ENCODE results near the gene ALDH1B1. TPM values are rescaled to one million over a fixed set of nuclear protein-coding genes. Genes with fewer than 3 reads are reported as not detected.

ALDH1B1 gene
- total RNA-seq, 1 experiment from 2014 or later, result 13.3 TPM

DNA sequence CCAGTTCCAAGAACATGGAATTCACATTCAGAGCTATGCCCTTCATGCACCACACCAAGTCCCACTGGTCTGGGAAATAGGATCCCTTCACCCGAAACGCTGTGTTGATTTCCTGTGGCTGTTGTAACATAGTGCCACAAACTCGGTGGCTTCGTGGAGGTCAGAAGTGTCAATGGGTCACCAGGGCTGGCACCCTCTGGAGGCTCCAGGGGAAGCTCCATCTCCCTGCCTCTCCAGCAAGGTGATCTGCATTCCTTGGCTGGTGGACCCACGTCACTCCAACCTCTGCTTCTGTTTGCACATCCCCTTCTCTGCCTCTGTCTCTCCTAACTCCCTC is 28.9 kb upstream of the ALDH1B1 start:
- intact Hi-C loops (cut with micrococcal nuclease; ENCODE audit: unreplicated experiment), result no loop called here
- BruUV-seq (replicated peaks), result no TSS peak
- H3K4me1 Mint-ChIP-seq (ENCODE audit: low read depth, unreplicated experiment), result peaks cover 8% of the 10 kb centered on the region

GRCh38 chr9:38367898-38368297 is 24.6 kb upstream of the ALDH1B1 start:
- no peaks in the 10 kb centered on the region for H3K36me3 Mint-ChIP-seq (ENCODE audit: insufficient read depth, unreplicated experiment)
- BruUV-seq (replicated peaks), result no TSS peak

More for the DNA sequence above, 28.9 kb upstream of the ALDH1B1 start:
- no peak overlapping the region for H3K27ac Mint-ChIP-seq (ENCODE audit: unreplicated experiment)
- no peaks in the 10 kb centered on the region for H3K36me3 Mint-ChIP-seq (ENCODE audit: insufficient read depth, unreplicated experiment)
- no peak for TF ChIP-seq CTCF (IDR thresholded peaks at IDR 0.05; ENCODE audit: unreplicated experiment)
- H3K4me3 Mint-ChIP-seq (ENCODE audit: low read depth, unreplicated experiment), result no peak overlapping the region
- H3K27me3 Mint-ChIP-seq (ENCODE audit: unreplicated experiment), result no peaks in the 10 kb centered on the region
- H3K9me3 Mint-ChIP-seq (ENCODE audit: low read depth, unreplicated experiment), result no peaks in the 10 kb centered on the region
- CTCF ChIA-PET, result no interaction called here
- DNase-seq, result no peak

GRCh38 chr9:38368731-38369130 is 23.8 kb upstream of the ALDH1B1 start:
- no peak for TF ChIP-seq CTCF (IDR thresholded peaks at IDR 0.05; ENCODE audit: unreplicated experiment)
- CTCF ChIA-PET, result no interaction called here
- intact Hi-C loops (cut with micrococcal nuclease; ENCODE audit: unreplicated experiment), result no loop called here
- DNase-seq, result no peak
- no peaks in the 10 kb centered on the region for H3K27me3 Mint-ChIP-seq (ENCODE audit: unreplicated experiment)
- H3K36me3 Mint-ChIP-seq (ENCODE audit: insufficient read depth, unreplicated experiment), result no peaks in the 10 kb centered on the region
- no peak overlapping the region for H3K27ac Mint-ChIP-seq (ENCODE audit: unreplicated experiment)
- H3K9me3 Mint-ChIP-seq (ENCODE audit: low read depth, unreplicated experiment), result no peaks in the 10 kb centered on the region
- H3K4me3 Mint-ChIP-seq (ENCODE audit: low read depth, unreplicated experiment), result no peak overlapping the region
- BruUV-seq (replicated peaks), result no TSS peak
- H3K4me1 Mint-ChIP-seq (ENCODE audit: low read depth, unreplicated experiment), result no peaks in the 10 kb centered on the region

More at GRCh38 chr9:38367898-38368297, 24.6 kb upstream of the ALDH1B1 start:
- intact Hi-C loops (cut with micrococcal nuclease; ENCODE audit: unreplicated experiment), result no loop called here
- H3K27me3 Mint-ChIP-seq (ENCODE audit: unreplicated experiment), result no peaks in the 10 kb centered on the region
- CTCF ChIA-PET, result interaction anchor here (0.6 kb wide), 1 partner anchor 16 kb away, joined by 3 read pairs; no protein-coding TSS in a partner anchor
- no peak for TF ChIP-seq CTCF (IDR thresholded peaks at IDR 0.05; ENCODE audit: unreplicated experiment)
- no peaks in the 10 kb centered on the region for H3K9me3 Mint-ChIP-seq (ENCODE audit: low read depth, unreplicated experiment)
- peaks cover 7% of the 10 kb centered on the region for H3K4me1 Mint-ChIP-seq (ENCODE audit: low read depth, unreplicated experiment)
- H3K4me3 Mint-ChIP-seq (ENCODE audit: low read depth, unreplicated experiment), result no peak overlapping the region
- no peak overlapping the region for H3K27ac Mint-ChIP-seq (ENCODE audit: unreplicated experiment)
- DNase-seq, result no peak

DNA sequence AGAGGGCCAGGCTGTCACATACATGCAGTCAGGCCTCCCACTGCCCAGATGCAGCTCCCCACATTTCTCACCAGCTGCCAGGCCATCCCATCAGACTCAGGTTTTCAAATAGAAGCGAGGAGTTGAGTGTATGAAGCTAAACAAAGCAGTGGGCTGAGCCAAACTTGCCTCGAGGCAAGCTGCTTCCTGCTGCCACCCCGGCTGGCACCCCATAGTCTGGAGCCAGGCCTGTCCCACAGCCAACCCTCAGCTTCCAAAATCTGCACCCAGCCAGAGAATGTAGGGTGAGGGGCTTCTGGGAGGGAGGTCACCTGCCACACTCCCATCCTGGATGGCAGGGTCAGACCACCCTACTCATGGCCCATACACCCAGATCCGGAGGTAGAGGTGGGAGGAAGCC is 22.3 kb upstream of the ALDH1B1 start:
- Mint-ChIP-seq H3K9me3 (ENCODE audit: low read depth, unreplicated experiment) (no peaks in the 10 kb centered on the region), H3K27ac (ENCODE audit: unreplicated experiment) (no peak overlapping the region), H3K4me1 (ENCODE audit: low read depth, unreplicated experiment) (no peaks in the 10 kb centered on the region), H3K36me3 (ENCODE audit: insufficient read depth, unreplicated experiment) (no peaks in the 10 kb centered on the region), H3K4me3 (ENCODE audit: low read depth, unreplicated experiment) (no peak overlapping the region), H3K27me3 (ENCODE audit: unreplicated experiment) (peaks cover 5% of the 10 kb centered on the region)
- CTCF ChIA-PET, result no interaction called here
- no peak for DNase-seq
- no TSS peak for BruUV-seq (replicated peaks)
- no peak for TF ChIP-seq CTCF (IDR thresholded peaks at IDR 0.05; ENCODE audit: unreplicated experiment)
- intact Hi-C loops (cut with micrococcal nuclease; ENCODE audit: unreplicated experiment), result no loop called here

Measured in Calu3 (cell line).